Keratinocyte (primary cell): ENCODE results near the gene ABHD4. TPM values are rescaled to one million over a fixed set of nuclear protein-coding genes. Genes with fewer than 3 reads are reported as not detected.

Experiments used
- DNase-seq: peaks from one replicate; pipeline ENCODE4 v3.0.0-alpha.2; 2011; ENCODE audit warnings: low read depth, missing footprints, low spot score
- FAIRE-seq: peaks from 2 replicates; lab custom pipeline; 2011; peaks lifted over from hg19 to GRCh38; lab: Jason Lieb, UNC
- H2AFZ ChIP-seq: 2 replicates; pipeline ENCODE4 v1.6.0; 2012; ENCODE audit warnings: low read length, control low read depth, inconsistent platforms; ENCODE audit not compliant: control insufficient read depth
- H3K27ac ChIP-seq: 2 replicates; pipeline ENCODE4 v1.5.1; 2011; ENCODE audit warnings: low read length; ENCODE audit not compliant: control insufficient read depth, insufficient read depth
- H3K27me3 ChIP-seq: 3 replicates; pipeline ENCODE4 v1.6.0; 2011; ENCODE audit warnings: low read length; ENCODE audit not compliant: control insufficient read depth, insufficient read depth; ENCODE audit errors: extremely low read depth
- H3K36me3 ChIP-seq, 2 experiments: 2 replicates in 1 of 2; 3 replicates in 1 of 2; pipeline ENCODE4 v1.5.1; 2011; ENCODE audit warnings: low read length in 2 of 2, mild to moderate bottlenecking in 1 of 2; ENCODE audit not compliant: control insufficient read depth in 2 of 2, insufficient read depth in 2 of 2; ENCODE audit errors: extremely low read depth in 1 of 2
- H3K4me1 ChIP-seq: 3 replicates; pipeline ENCODE4 v1.5.1; 2011; ENCODE audit warnings: low read length; ENCODE audit not compliant: control insufficient read depth, insufficient read depth; ENCODE audit errors: extremely low read depth
- H3K4me2 ChIP-seq: 3 replicates; pipeline ENCODE4 v1.6.0; 2011; ENCODE audit warnings: low read depth, low read length; ENCODE audit not compliant: control insufficient read depth, insufficient read depth; ENCODE audit errors: extremely low read depth
- H3K4me3 ChIP-seq, 3 experiments: fragments of 200-600 bp in 1 of 3; sonication (generic) in 1 of 3; 2 replicates in 2 of 3; 3 replicates in 1 of 3; pipeline ENCODE4 v1.5.1; 2011 to 2016; ENCODE audit warnings: low read length in 3 of 3, mild to moderate bottlenecking in 3 of 3, control low read depth in 2 of 3, inconsistent platforms in 1 of 3, low read depth in 1 of 3, mixed read lengths in 1 of 3, mixed run types in 1 of 3, moderate library complexity in 1 of 3; ENCODE audit not compliant: control insufficient read depth in 2 of 3, insufficient read depth in 2 of 3; ENCODE audit errors: extremely low read depth in 1 of 3
- H3K79me2 ChIP-seq: 2 replicates; pipeline ENCODE4 v1.6.0; 2012; ENCODE audit warnings: low read length; ENCODE audit not compliant: control insufficient read depth, insufficient read depth
- H3K9ac ChIP-seq: 3 replicates; pipeline ENCODE4 v1.6.0; 2011; ENCODE audit warnings: low read length; ENCODE audit not compliant: control insufficient read depth, insufficient read depth; ENCODE audit errors: extremely low read depth
- H3K9me1 ChIP-seq: 3 replicates; pipeline ENCODE4 v1.6.0; 2011; ENCODE audit warnings: low read length; ENCODE audit not compliant: control insufficient read depth, insufficient read depth; ENCODE audit errors: extremely low read depth
- H3K9me3 ChIP-seq: 2 replicates; pipeline ENCODE4 v1.5.1; 2012; ENCODE audit warnings: low read depth, low read length; ENCODE audit not compliant: control insufficient read depth
- H4K20me1 ChIP-seq: 3 replicates; pipeline ENCODE4 v1.6.0; 2011; ENCODE audit warnings: low read length; ENCODE audit not compliant: control insufficient read depth, insufficient read depth; ENCODE audit errors: extremely low read depth
- EZH2 ChIP-seq: IDR thresholded peaks from one replicate; pipeline ENCODE4 v1.6.1; 2012; ENCODE audit warnings: inconsistent platforms, mild to moderate bottlenecking, low read length, moderate library complexity
- dilution Hi-C: fragments of 300-500 bp; cut with MboI; formaldehyde crosslinking; loops from one replicate; pipeline ENCODE4 v1.7.0; 2020; ENCODE audit warnings: low sequenced_read_pairs; ENCODE audit not compliant: extremely low pct_ligation_motif_present
- polyA plus RNA-seq, 5 experiments: library from polyadenylated mRNA; depleted of rRNA in 3 of 5; stranded (reverse) in 3 of 5; stranded (forward) in 1 of 5; unstranded in 1 of 5; fragments of >200 nt; gene quantifications; 1 replicate in 1 of 5; 2 replicates in 3 of 5; 3 replicates in 1 of 5; pipeline versions ENCODE4 v1.2.1 to v1.2.3, GENCODE V29; 2011 to 2012; ENCODE audit warnings: missing spikeins in 2 of 5, low read depth in 1 of 5, low replicate concordance in 1 of 5
- TF ChIP-seq, protein P1 (sequence below), 3 experiments: IDR thresholded peaks in 1 of 3; conservative IDR thresholded peaks in 1 of 3; optimal IDR thresholded peaks in 1 of 3; 2 replicates in 2 of 3; 3 replicates in 1 of 3; pipeline versions ENCODE3 to v1.5.1; 2011; ENCODE audit warnings: low read length in 3 of 3, mild to moderate bottlenecking in 3 of 3, moderate library complexity in 2 of 3, control low read depth in 1 of 3, inconsistent platforms in 1 of 3; ENCODE audit not compliant: insufficient read depth in 2 of 3; ENCODE audit errors: extremely low read depth in 1 of 3

Gene ABHD4
- polyA plus RNA-seq, 1 donor (not counting 4 experiments of a cell fraction or from before 2014, with no cell fraction given): 17.7 TPM

GRCh38 chr14:22629361-22629760 is 31.3 kb downstream of the ABHD4 start:
- DNase-seq (no peak), FAIRE-seq (no peak)
- no peaks in the 10 kb centered on the region for H3K27me3 ChIP-seq
- no peak for TF ChIP-seq EZH2
- TF ChIP-seq, protein P1, sequence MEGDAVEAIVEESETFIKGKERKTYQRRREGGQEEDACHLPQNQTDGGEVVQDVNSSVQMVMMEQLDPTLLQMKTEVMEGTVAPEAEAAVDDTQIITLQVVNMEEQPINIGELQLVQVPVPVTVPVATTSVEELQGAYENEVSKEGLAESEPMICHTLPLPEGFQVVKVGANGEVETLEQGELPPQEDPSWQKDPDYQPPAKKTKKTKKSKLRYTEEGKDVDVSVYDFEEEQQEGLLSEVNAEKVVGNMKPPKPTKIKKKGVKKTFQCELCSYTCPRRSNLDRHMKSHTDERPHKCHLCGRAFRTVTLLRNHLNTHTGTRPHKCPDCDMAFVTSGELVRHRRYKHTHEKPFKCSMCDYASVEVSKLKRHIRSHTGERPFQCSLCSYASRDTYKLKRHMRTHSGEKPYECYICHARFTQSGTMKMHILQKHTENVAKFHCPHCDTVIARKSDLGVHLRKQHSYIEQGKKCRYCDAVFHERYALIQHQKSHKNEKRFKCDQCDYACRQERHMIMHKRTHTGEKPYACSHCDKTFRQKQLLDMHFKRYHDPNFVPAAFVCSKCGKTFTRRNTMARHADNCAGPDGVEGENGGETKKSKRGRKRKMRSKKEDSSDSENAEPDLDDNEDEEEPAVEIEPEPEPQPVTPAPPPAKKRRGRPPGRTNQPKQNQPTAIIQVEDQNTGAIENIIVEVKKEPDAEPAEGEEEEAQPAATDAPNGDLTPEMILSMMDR (optimal IDR thresholded peaks at IDR 0.05 in 1 of 3, IDR thresholded peaks at IDR 0.05 in 1 of 3, conservative IDR thresholded peaks at IDR 0.05 in 1 of 3; ENCODE audit: extremely low read depth in 1 of 3, insufficient read depth in 2 of 3, low read length in 3 of 3): no peak
- no peak overlapping the region for H3K4me3 ChIP-seq
- no peak overlapping the region for H3K4me2 ChIP-seq
- no peaks in the 10 kb centered on the region for H3K4me1 ChIP-seq
- no peaks in the 10 kb centered on the region for H3K79me2 ChIP-seq
- H3K36me3 ChIP-seq: no peaks in the 10 kb centered on the region
- no peak overlapping the region for H3K27ac ChIP-seq
- H2AFZ ChIP-seq: no peak overlapping the region
- no peak overlapping the region for H3K9ac ChIP-seq
- H3K9me1 ChIP-seq: no peaks in the 10 kb centered on the region
- no peaks in the 10 kb centered on the region for H3K9me3 ChIP-seq
- no peaks in the 10 kb centered on the region for H4K20me1 ChIP-seq
- dilution Hi-C loops: no loop called here

- H3K27me3 ChIP-seq: no peaks in the 10 kb centered on the region
- no peak overlapping the region for H3K4me3 ChIP-seq
- no peaks in the 10 kb centered on the region for H4K20me1 ChIP-seq
- no peak overlapping the region for H3K9ac ChIP-seq
- FAIRE-seq: no peak
- no peaks in the 10 kb centered on the region for H3K4me1 ChIP-seq
- no peaks in the 10 kb centered on the region for H3K79me2 ChIP-seq
- TF ChIP-seq, protein P1 (optimal IDR thresholded peaks at IDR 0.05 in 1 of 3, IDR thresholded peaks at IDR 0.05 in 1 of 3, conservative IDR thresholded peaks at IDR 0.05 in 1 of 3; ENCODE audit: extremely low read depth in 1 of 3, insufficient read depth in 2 of 3, low read length in 3 of 3): no peak
- TF ChIP-seq EZH2: no peak
- DNase-seq: no peak
- H3K9me1 ChIP-seq: no peaks in the 10 kb centered on the region
- H3K27ac ChIP-seq: no peak overlapping the region
- H3K36me3 ChIP-seq: no peaks in the 10 kb centered on the region
- dilution Hi-C loops: no loop called here
- H3K9me3 ChIP-seq: no peaks in the 10 kb centered on the region
- no peak overlapping the region for H2AFZ ChIP-seq
- no peak overlapping the region for H3K4me2 ChIP-seq
Observed at GRCh38 chr14:22630066-22630465, 32.0 kb downstream of the ABHD4 start.
